ENCODE measurements around the gene OR2V2.

OR2V2 gene

GRCh38 chr5:181192337-181193046 lies 45.1 kb downstream of the OR2V2 start:
- DNase-seq: no peak

GRCh38 chr5:181193656-181194055 lies 46.3 kb downstream of the OR2V2 start:
- DNase-seq: no peak

- no peak for DNase-seq
Measured at GRCh38 chr5:181194489-181195248, 47.3 kb downstream of the OR2V2 start.

GRCh38 chr5:181195249-181195761 lies 47.9 kb downstream of the OR2V2 start:
- DNase-seq: no peak

- no peak for DNase-seq
Measured at GRCh38 chr5:181197326-181197951, 50.1 kb downstream of the OR2V2 start.

GRCh38 chr5:181198106-181198685 lies 50.8 kb downstream of the OR2V2 start:
- no peak for DNase-seq

GRCh38 chr5:181198905-181199519 lies 51.6 kb downstream of the OR2V2 start:
- DNase-seq: no peak

- no peak for DNase-seq
Measured at GRCh38 chr5:181199881-181200638, 52.7 kb downstream of the OR2V2 start.

GRCh38 chr5:181200816-181201215 lies 53.4 kb downstream of the OR2V2 start:
- DNase-seq: no peak

GRCh38 chr5:181203093-181203711 lies 55.8 kb downstream of the OR2V2 start:
- DNase-seq: no peak

GRCh38 chr5:181203777-181204112 lies 56.4 kb downstream of the OR2V2 start:
- no peak for DNase-seq

GRCh38 chr5:181204113-181204825 lies 56.9 kb downstream of the OR2V2 start:
- DNase-seq: no peak

- no peak for DNase-seq
Measured at GRCh38 chr5:181204826-181205760, 57.7 kb downstream of the OR2V2 start, which contains the start of gene TRIM7. Gene TRIM7 (minus strand): TSS chr5:181205196. CDS start chr5:181205110, 86 bp downstream.

- no peak for DNase-seq
Measured at GRCh38 chr5:181205761-181206649, 58.6 kb downstream of the OR2V2 start.

GRCh38 chr5:181207214-181207959 lies 60.0 kb downstream of the OR2V2 start:
- peak; percentile 94 for DNase-seq

GRCh38 chr5:181207960-181208253 lies 60.5 kb downstream of the OR2V2 start:
- DNase-seq: no peak

All from fibroblast of skin of right quadriceps (primary cell).